HCT116 (cell line): ENCODE data around the gene ASCC2.

Source experiments
- CEBPB ChIP-seq: IDR thresholded peaks from 2 replicates; pipeline ENCODE4 v1.6.1; 2012; ENCODE audit warnings: low read depth
- CTCF ChIP-seq, 3 experiments: fragments of 200-600 bp in 1 of 3; sonication (generic) in 1 of 3; IDR thresholded peaks in 2 of 3; conservative IDR thresholded peaks in 1 of 3; 2 replicates each; pipeline ENCODE4 v1.5.1; 2012 to 2017; ENCODE audit warnings: low read depth in 2 of 3, low read length in 2 of 3, antibody characterized with exemption in 1 of 3, borderline replicate concordance in 1 of 3, control low read depth in 1 of 3, mild to moderate bottlenecking in 1 of 3, mixed read lengths in 1 of 3, mixed run types in 1 of 3, moderate library complexity in 1 of 3; ENCODE audit not compliant: insufficient read depth in 1 of 3
- EZH2 ChIP-seq: fragments of 200-600 bp; sonication (generic); IDR thresholded peaks from 2 replicates; pipeline ENCODE4 v1.6.1; 2017; ENCODE audit warnings: antibody characterized with exemption, mixed run types

GRCh38 chr22:29840498-29840897 lies 2.4 kb upstream of the ASCC2 start:
- TF ChIP-seq EZH2 (no peak), CTCF (IDR thresholded peaks at IDR 0.05 in 2 of 3, conservative IDR thresholded peaks at IDR 0.05 in 1 of 3; ENCODE audit: borderline replicate concordance in 1 of 3, insufficient read depth in 1 of 3, low read depth in 2 of 3, low read length in 2 of 3) (no peak), CEBPB (no peak)
